ENCODE data around the gene SOX5.

- TF ChIP-seq CTCF (IDR thresholded peaks at IDR 0.05 in 4 of 5, conservative IDR thresholded peaks at IDR 0.05 in 1 of 5) (no peak), POLR2A (IDR thresholded peaks at IDR 0.05) (no peak)
Measured at GRCh38 chr12:23617749-23618148, 331.7 kb downstream of the SOX5 start.

All from gastrocnemius medialis (tissue), 4 donors.